ENCODE results near the gene ZNF384.

The ZNF384 gene

GRCh38 chr12:6694701-6695100, 5.5 kb upstream of the ZNF384 start:
- no peak for TF ChIP-seq CTCF (IDR thresholded peaks at IDR 0.05; ENCODE audit: extremely low read depth, insufficient read depth, missing control alignments)
- in situ Hi-C loops (cut with MboI; ENCODE audit: low pct_unique_long_range_greater_than_20kb, low sequenced_read_pairs, unreplicated experiment) = no loop called here
- no peak for DNase-seq (ENCODE audit: low spot score)

DNA sequence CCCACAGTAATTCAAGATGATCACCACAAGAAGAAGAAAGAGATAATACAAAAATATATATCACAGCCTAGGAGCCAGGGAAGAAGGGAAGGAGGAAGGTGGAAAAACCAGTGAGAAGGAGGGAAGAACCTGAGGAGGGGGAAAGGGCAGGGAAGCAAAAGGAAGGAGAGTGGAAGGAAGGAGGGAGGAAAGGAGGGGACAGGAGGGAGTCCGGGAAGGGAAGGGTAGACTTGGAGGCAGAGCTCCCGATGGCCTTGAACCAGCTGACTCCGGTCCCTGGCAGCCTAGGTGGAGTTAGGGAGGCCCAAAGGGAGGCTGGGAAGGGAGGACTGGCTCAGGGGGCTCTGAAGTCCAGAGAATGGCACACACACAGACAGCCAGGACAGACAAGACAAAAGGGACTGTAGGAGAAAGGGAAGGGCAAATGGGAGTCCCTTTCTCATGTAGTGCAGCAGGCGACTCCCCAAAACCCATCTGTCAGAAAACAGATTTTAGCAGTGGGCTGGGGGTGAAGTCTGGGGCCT, 4.7 kb upstream of the ZNF384 start:
- no peak for TF ChIP-seq CTCF (IDR thresholded peaks at IDR 0.05; ENCODE audit: extremely low read depth, insufficient read depth, missing control alignments)
- in situ Hi-C loops (cut with MboI; ENCODE audit: low pct_unique_long_range_greater_than_20kb, low sequenced_read_pairs, unreplicated experiment) = no loop called here
- DNase-seq (ENCODE audit: low spot score) = no peak

DNA sequence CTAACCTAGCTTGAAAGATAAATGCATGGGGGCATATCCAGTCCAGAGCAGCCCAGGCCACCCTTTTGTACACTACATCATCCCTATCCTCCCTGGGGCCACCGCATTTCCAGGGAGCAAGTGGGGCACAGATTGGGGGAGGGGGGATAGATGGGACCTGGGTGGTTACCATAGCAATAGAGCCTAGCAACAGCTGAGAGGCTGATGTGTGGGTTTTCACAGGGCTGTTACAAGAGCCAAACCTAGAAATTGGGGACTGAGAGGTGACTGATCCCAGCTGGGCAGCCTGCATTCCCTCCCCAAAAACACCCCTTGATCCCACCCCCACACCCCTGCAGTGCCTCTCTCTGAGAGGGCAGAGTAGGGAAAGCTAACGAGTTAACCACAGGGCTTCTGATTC, 3.7 kb upstream of the ZNF384 start:
- in situ Hi-C loops (cut with MboI; ENCODE audit: low pct_unique_long_range_greater_than_20kb, low sequenced_read_pairs, unreplicated experiment) = no loop called here
- no peak for DNase-seq (ENCODE audit: low spot score)
- TF ChIP-seq CTCF (IDR thresholded peaks at IDR 0.05; ENCODE audit: extremely low read depth, insufficient read depth, missing control alignments) = no peak

DNA sequence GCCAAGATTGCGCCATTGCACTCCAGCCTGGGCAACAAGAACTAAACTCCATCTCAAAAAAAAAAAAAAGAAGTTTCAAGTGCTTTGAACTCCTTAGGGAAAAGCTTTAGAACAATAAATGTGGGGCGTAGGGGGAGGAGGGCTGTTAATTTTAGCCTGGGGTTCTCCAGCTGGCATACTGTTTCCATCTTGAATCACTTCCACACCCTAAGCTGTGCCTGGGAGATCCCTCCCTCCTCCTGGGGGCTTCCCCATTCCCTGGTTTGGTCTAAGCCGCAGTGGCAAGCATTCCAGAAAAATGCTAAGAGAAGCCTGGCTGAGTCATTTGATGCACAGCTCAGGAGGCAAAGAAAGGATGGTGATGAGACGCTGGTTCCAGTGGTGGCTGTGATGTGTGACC, 2.3 kb upstream of the ZNF384 start:
- no peak for DNase-seq (ENCODE audit: low spot score)
- in situ Hi-C loops (cut with MboI; ENCODE audit: low pct_unique_long_range_greater_than_20kb, low sequenced_read_pairs, unreplicated experiment) = no loop called here
- no peak for TF ChIP-seq CTCF (IDR thresholded peaks at IDR 0.05; ENCODE audit: extremely low read depth, insufficient read depth, missing control alignments)

DNA sequence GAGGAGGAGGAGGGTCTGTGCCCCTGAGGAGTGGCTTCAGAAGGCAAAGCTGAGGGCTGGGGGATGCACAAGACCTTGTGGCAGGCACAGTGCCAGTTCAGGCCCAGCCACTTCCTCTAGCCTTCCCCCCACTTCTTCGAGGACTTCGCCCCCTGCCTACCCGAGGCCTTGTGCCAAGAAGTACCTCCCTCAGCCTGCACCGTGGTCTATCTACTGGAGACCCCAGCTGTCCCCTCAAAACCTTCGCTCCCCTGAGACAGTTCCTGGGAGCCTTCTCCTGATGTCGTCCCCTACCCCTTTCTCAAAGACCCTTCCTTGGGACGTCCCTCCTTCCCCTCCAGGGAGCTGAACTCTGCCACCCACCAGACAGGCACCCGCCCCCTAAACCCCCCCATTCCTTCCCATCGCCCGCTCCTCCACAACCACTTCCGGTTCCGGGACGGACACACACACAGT, 604 bp downstream of the ZNF384 start:
- in situ Hi-C loops (cut with MboI; ENCODE audit: low pct_unique_long_range_greater_than_20kb, low sequenced_read_pairs, unreplicated experiment) = no loop called here
- TF ChIP-seq CTCF (IDR thresholded peaks at IDR 0.05; ENCODE audit: extremely low read depth, insufficient read depth, missing control alignments) = no peak
- DNase-seq (ENCODE audit: low spot score) = no peak

DNA sequence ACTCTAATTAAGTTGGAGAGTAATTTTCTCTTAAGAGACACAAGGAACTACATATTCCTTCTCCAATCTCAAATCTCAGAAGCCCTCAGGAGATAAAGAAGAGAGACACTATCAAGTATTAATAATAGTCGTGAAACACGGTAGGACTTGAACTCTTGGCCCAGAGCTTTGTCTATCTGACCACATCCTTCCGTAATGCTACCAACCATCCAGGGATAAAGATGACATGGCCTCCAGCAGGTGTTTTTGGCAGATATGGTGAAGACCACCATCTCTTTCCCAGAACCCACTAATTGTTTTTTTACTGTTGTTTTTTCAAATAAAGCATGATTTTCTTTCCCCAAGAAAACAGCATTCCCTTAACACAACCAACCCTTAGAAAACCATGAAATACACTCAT, 3.4 kb downstream of the ZNF384 start:
- in situ Hi-C loops (cut with MboI; ENCODE audit: low pct_unique_long_range_greater_than_20kb, low sequenced_read_pairs, unreplicated experiment) = no loop called here
- DNase-seq (ENCODE audit: low spot score) = no peak
- no peak for TF ChIP-seq CTCF (IDR thresholded peaks at IDR 0.05; ENCODE audit: extremely low read depth, insufficient read depth, missing control alignments)

GRCh38 chr12:6684609-6685008, 4.6 kb downstream of the ZNF384 start:
- peak; percentile 55 for DNase-seq (ENCODE audit: low spot score)
- in situ Hi-C loops (cut with MboI; ENCODE audit: low pct_unique_long_range_greater_than_20kb, low sequenced_read_pairs, unreplicated experiment) = no loop called here
- peak; percentile 54 for TF ChIP-seq CTCF (IDR thresholded peaks at IDR 0.05; ENCODE audit: extremely low read depth, insufficient read depth, missing control alignments)
